OCI-LY3 (cell line): Measurements from ENCODE around the gene IL1RN.

Experiments used
- CTCF ChIP-seq: fragments of 200-600, 300-600 bp; sonication (generic); IDR thresholded peaks from 2 replicates; pipeline ENCODE4 v1.5.1; 2014; ENCODE audit warnings: antibody characterized with exemption, low read length, low read depth
- EZH2phosphoT487 ChIP-seq: fragments of 200-600 bp; shearing (Covaris generic); IDR thresholded peaks from 2 replicates; pipeline ENCODE4 v1.6.1; 2018; ENCODE audit warnings: antibody characterized with exemption, mixed run types, low read depth

GRCh38 chr2:113167962-113168340, 40.6 kb downstream of the IL1RN start:
- TF ChIP-seq CTCF (no peak), EZH2phosphoT487 (no peak)
